ENCODE data around the gene IL17B. TPM values are rescaled to one million over a fixed set of nuclear protein-coding genes. Genes with fewer than 3 reads are reported as not detected.

IL17B gene
- total RNA-seq, result not detected in 2 replicates

GRCh38 chr5:149379177-149379761 lies at the start of gene IL17B:
Gene IL17B, minus strand, starts transcription at chr5:149379292. Its CDS starts 67 bp downstream, at chr5:149379225.

GRCh38 chr5:149357370-149358293 lies 21.5 kb downstream of the IL17B start, which contains the start of gene PCYOX1L:
Gene PCYOX1L, plus strand, starts transcription at chr5:149358046. Its CDS starts 23 bp downstream, at chr5:149358069.

GRCh38 chr5:149345147-149345891 lies 33.8 kb downstream of the IL17B start, which contains the start of gene GRPEL2:
Gene GRPEL2, plus strand, starts transcription at chr5:149345499. Its CDS starts 41 bp downstream, at chr5:149345540.

Other genes with a start within 250 kb of the IL17B start
- gene ABLIM3, start 237.8 kb downstream of the IL17B start, total RNA-seq, result 7.7 and 11.3 TPM in 2 replicates
- gene AFAP1L1, start 107.4 kb downstream of the IL17B start, total RNA-seq, result 17.2 and 46.1 TPM in 2 replicates
- 51.9 and 85.4 TPM in 2 replicates for gene GRPEL2, start 33.8 kb downstream of the IL17B start, total RNA-seq
- 10.3 and 12.3 TPM in 2 replicates for gene PCYOX1L, start 21.2 kb downstream of the IL17B start, total RNA-seq
- 820 and 869 TPM in 2 replicates for gene CSNK1A1, start 172.1 kb upstream of the IL17B start, total RNA-seq
- 17.4 and 41.8 TPM in 2 replicates for gene ARHGEF37, start 202.2 kb upstream of the IL17B start, total RNA-seq

All from nasal cavity respiratory epithelium epithelial cell of viscerocranial mucosa (primary cell).